ENCODE data around the gene HPGDS.

GRCh38 chr4:94256828-94257227, 85.8 kb downstream of the HPGDS start:
- no peak for TF ChIP-seq EZH2 (IDR thresholded peaks at IDR 0.05; ENCODE audit: insufficient read depth, poor library complexity, severe bottlenecking)
- TF ChIP-seq EZH2phosphoT487 (IDR thresholded peaks at IDR 0.05; ENCODE audit: insufficient read depth, low read depth), result no peak

Data from GM23248 (cell line).